HUES48 (cell line): ENCODE data around the gene SEMA6A.

Experiments
- H3K27ac ChIP-seq: one replicate; pipeline ENCODE4 v1.7.0; 2013; ENCODE audit warnings: low read depth, low read length, inconsistent platforms
- H3K27me3 ChIP-seq: 2 replicates; pipeline ENCODE4 v1.6.1; 2013; ENCODE audit warnings: mild to moderate bottlenecking, low read length; ENCODE audit not compliant: control insufficient read depth, insufficient read depth
- H3K36me3 ChIP-seq: 2 replicates; pipeline ENCODE4 v1.6.1; 2013; ENCODE audit warnings: low read length; ENCODE audit not compliant: control insufficient read depth, insufficient read depth
- H3K4me1 ChIP-seq: 2 replicates; pipeline ENCODE4 v1.6.1; 2013; ENCODE audit warnings: mild to moderate bottlenecking, low read length; ENCODE audit not compliant: control insufficient read depth, insufficient read depth
- H3K4me3 ChIP-seq: 2 replicates; pipeline ENCODE4 v1.5.1; 2013; ENCODE audit warnings: mild to moderate bottlenecking, low read depth, low read length
- H3K9ac ChIP-seq: 2 replicates; pipeline ENCODE4 v1.6.1; 2013; ENCODE audit warnings: mild to moderate bottlenecking, low read depth, low read length, moderate library complexity
- H3K9me3 ChIP-seq: 2 replicates; pipeline ENCODE4 v1.6.1; 2013; ENCODE audit warnings: low read length; ENCODE audit not compliant: control insufficient read depth, insufficient read depth

SEMA6A gene

GRCh38 chr5:116600876-116601275 is 26.3 kb upstream of the SEMA6A start:
- H3K36me3 ChIP-seq, result no peaks in the 10 kb centered on the region
- no peak overlapping the region for H3K9ac ChIP-seq
- no peak overlapping the region for H3K4me3 ChIP-seq
- H3K9me3 ChIP-seq, result no peaks in the 10 kb centered on the region
- no peak overlapping the region for H3K27ac ChIP-seq
- H3K27me3 ChIP-seq, result no peaks in the 10 kb centered on the region
- H3K4me1 ChIP-seq, result peaks cover 7% of the 10 kb centered on the region

GRCh38 chr5:116598911-116599310 is 24.3 kb upstream of the SEMA6A start:
- Histone ChIP-seq H3K9me3 (no peaks in the 10 kb centered on the region), H3K36me3 (no peaks in the 10 kb centered on the region), H3K4me1 (no peaks in the 10 kb centered on the region), H3K4me3 (no peak overlapping the region), H3K27ac (no peak overlapping the region), H3K9ac (no peak overlapping the region), H3K27me3 (no peaks in the 10 kb centered on the region)

GRCh38 chr5:116595498-116595897 is 20.9 kb upstream of the SEMA6A start:
- Histone ChIP-seq H3K9ac (no peak overlapping the region), H3K27me3 (no peaks in the 10 kb centered on the region), H3K9me3 (no peaks in the 10 kb centered on the region), H3K36me3 (no peaks in the 10 kb centered on the region), H3K4me1 (0 out of 2 replicates have a peak, but pooled peaks cover 4% of the 10 kb centered on the region), H3K27ac (no peak overlapping the region), H3K4me3 (no peak overlapping the region)

GRCh38 chr5:116593340-116593739 is 18.7 kb upstream of the SEMA6A start:
- H3K36me3 ChIP-seq, result no peaks in the 10 kb centered on the region
- no peak overlapping the region for H3K9ac ChIP-seq
- H3K9me3 ChIP-seq, result no peaks in the 10 kb centered on the region
- 0 out of 2 replicates have a peak, but pooled peaks cover 4% of the 10 kb centered on the region for H3K4me1 ChIP-seq
- H3K27me3 ChIP-seq, result no peaks in the 10 kb centered on the region
- no peak overlapping the region for H3K4me3 ChIP-seq
- no peak overlapping the region for H3K27ac ChIP-seq

- Histone ChIP-seq H3K9me3 (no peaks in the 10 kb centered on the region), H3K36me3 (no peaks in the 10 kb centered on the region), H3K4me1 (no peaks in the 10 kb centered on the region), H3K27me3 (no peaks in the 10 kb centered on the region), H3K9ac (no peak overlapping the region), H3K27ac (no peak overlapping the region), H3K4me3 (no peak overlapping the region)
Measured at GRCh38 chr5:116585227-116585626, 10.6 kb upstream of the SEMA6A start.

- peaks cover 3% of the 10 kb centered on the region for H3K4me1 ChIP-seq
- no peaks in the 10 kb centered on the region for H3K36me3 ChIP-seq
- no peak overlapping the region for H3K4me3 ChIP-seq
- H3K9me3 ChIP-seq, result no peaks in the 10 kb centered on the region
- H3K9ac ChIP-seq, result no peak overlapping the region
- H3K27me3 ChIP-seq, result no peaks in the 10 kb centered on the region
- H3K27ac ChIP-seq, result no peak overlapping the region
Measured at GRCh38 chr5:116583862-116584222, 9.2 kb upstream of the SEMA6A start.

GRCh38 chr5:116583085-116583861 is 8.7 kb upstream of the SEMA6A start:
- no peaks in the 10 kb centered on the region for H3K27me3 ChIP-seq
- peaks cover 9% of the 10 kb centered on the region for H3K4me1 ChIP-seq
- no peaks in the 10 kb centered on the region for H3K9me3 ChIP-seq
- no peak overlapping the region for H3K9ac ChIP-seq
- H3K36me3 ChIP-seq, result no peaks in the 10 kb centered on the region
- no peak overlapping the region for H3K4me3 ChIP-seq
- no peak overlapping the region for H3K27ac ChIP-seq

GRCh38 chr5:116581910-116582309 is 7.3 kb upstream of the SEMA6A start:
- no peak overlapping the region for H3K4me3 ChIP-seq
- no peaks in the 10 kb centered on the region for H3K36me3 ChIP-seq
- H3K9me3 ChIP-seq, result no peaks in the 10 kb centered on the region
- H3K27me3 ChIP-seq, result no peaks in the 10 kb centered on the region
- no peak overlapping the region for H3K27ac ChIP-seq
- H3K9ac ChIP-seq, result no peak overlapping the region
- peaks cover 18% of the 10 kb centered on the region for H3K4me1 ChIP-seq

GRCh38 chr5:116579144-116579543 is 4.5 kb upstream of the SEMA6A start:
- Histone ChIP-seq H3K9ac (no peak overlapping the region), H3K27ac (no peak overlapping the region), H3K36me3 (no peaks in the 10 kb centered on the region), H3K4me3 (no peak overlapping the region), H3K4me1 (peaks cover 25% of the 10 kb centered on the region), H3K27me3 (no peaks in the 10 kb centered on the region), H3K9me3 (no peaks in the 10 kb centered on the region)

- no peak overlapping the region for H3K9ac ChIP-seq
- no peaks in the 10 kb centered on the region for H3K27me3 ChIP-seq
- no peak overlapping the region for H3K27ac ChIP-seq
- no peak overlapping the region for H3K4me3 ChIP-seq
- no peaks in the 10 kb centered on the region for H3K9me3 ChIP-seq
- no peaks in the 10 kb centered on the region for H3K36me3 ChIP-seq
- H3K4me1 ChIP-seq, result peaks cover 25% of the 10 kb centered on the region
Measured at GRCh38 chr5:116578676-116579075, 4.1 kb upstream of the SEMA6A start.

- Histone ChIP-seq H3K36me3 (no peaks in the 10 kb centered on the region; the same call in 1 of the 2 replicates), H3K27ac (peak overlapping the region; percentile 84), H3K4me3 (peak overlapping the region; percentile 58; the same call in 1 of the 2 replicates), H3K27me3 (no peaks in the 10 kb centered on the region), H3K4me1 (peaks cover 25% of the 10 kb centered on the region), H3K9me3 (no peaks in the 10 kb centered on the region), H3K9ac (no peak overlapping the region)
Measured at GRCh38 chr5:116577064-116577788, 2.6 kb upstream of the SEMA6A start.
